ENCODE results near the gene EN2.

DNA sequence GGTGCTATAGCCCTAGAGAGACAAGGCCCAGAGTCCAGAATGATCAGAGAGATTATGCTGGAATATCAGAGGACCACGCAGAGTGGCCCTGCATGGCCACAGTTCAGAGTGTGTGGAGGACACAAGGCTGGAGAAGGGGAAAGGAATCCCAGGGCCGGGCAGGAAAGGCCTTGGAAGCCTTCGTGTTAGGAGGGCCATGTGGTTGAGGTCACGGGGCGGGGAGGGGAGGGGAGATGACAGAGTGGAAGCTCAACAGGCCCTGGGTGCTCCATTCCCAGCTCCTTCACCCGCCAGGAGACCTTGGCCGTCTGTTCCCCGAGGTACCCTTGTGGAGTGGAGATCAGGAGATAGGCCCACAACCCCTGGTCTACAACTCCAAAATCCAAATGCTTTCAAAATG, 13.2 kb upstream of the EN2 start:
- TF ChIP-seq, protein P1, sequence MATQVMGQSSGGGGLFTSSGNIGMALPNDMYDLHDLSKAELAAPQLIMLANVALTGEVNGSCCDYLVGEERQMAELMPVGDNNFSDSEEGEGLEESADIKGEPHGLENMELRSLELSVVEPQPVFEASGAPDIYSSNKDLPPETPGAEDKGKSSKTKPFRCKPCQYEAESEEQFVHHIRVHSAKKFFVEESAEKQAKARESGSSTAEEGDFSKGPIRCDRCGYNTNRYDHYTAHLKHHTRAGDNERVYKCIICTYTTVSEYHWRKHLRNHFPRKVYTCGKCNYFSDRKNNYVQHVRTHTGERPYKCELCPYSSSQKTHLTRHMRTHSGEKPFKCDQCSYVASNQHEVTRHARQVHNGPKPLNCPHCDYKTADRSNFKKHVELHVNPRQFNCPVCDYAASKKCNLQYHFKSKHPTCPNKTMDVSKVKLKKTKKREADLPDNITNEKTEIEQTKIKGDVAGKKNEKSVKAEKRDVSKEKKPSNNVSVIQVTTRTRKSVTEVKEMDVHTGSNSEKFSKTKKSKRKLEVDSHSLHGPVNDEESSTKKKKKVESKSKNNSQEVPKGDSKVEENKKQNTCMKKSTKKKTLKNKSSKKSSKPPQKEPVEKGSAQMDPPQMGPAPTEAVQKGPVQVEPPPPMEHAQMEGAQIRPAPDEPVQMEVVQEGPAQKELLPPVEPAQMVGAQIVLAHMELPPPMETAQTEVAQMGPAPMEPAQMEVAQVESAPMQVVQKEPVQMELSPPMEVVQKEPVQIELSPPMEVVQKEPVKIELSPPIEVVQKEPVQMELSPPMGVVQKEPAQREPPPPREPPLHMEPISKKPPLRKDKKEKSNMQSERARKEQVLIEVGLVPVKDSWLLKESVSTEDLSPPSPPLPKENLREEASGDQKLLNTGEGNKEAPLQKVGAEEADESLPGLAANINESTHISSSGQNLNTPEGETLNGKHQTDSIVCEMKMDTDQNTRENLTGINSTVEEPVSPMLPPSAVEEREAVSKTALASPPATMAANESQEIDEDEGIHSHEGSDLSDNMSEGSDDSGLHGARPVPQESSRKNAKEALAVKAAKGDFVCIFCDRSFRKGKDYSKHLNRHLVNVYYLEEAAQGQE (IDR thresholded peaks at IDR 0.05), result no peak
- TF ChIP-seq, protein P2, sequence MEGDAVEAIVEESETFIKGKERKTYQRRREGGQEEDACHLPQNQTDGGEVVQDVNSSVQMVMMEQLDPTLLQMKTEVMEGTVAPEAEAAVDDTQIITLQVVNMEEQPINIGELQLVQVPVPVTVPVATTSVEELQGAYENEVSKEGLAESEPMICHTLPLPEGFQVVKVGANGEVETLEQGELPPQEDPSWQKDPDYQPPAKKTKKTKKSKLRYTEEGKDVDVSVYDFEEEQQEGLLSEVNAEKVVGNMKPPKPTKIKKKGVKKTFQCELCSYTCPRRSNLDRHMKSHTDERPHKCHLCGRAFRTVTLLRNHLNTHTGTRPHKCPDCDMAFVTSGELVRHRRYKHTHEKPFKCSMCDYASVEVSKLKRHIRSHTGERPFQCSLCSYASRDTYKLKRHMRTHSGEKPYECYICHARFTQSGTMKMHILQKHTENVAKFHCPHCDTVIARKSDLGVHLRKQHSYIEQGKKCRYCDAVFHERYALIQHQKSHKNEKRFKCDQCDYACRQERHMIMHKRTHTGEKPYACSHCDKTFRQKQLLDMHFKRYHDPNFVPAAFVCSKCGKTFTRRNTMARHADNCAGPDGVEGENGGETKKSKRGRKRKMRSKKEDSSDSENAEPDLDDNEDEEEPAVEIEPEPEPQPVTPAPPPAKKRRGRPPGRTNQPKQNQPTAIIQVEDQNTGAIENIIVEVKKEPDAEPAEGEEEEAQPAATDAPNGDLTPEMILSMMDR (IDR thresholded peaks at IDR 0.05), result no peak
- TF ChIP-seq POLR2A (IDR thresholded peaks at IDR 0.05; ENCODE audit: low read length) (no peak), MYC (IDR thresholded peaks at IDR 0.05; ENCODE audit: borderline replicate concordance, low read length) (no peak), ESRRA (IDR thresholded peaks at IDR 0.05; ENCODE audit: borderline replicate concordance, low read length) (no peak), HDAC2 (IDR thresholded peaks at IDR 0.05) (no peak), ZFP36 (IDR thresholded peaks at IDR 0.05; ENCODE audit: borderline replicate concordance, partially characterized antibody) (no peak), RAD21 (conservative IDR thresholded peaks at IDR 0.05 in 1 of 2, IDR thresholded peaks at IDR 0.05 in 1 of 2) (no peak), JUN (IDR thresholded peaks at IDR 0.05) (no peak), CHD2 (IDR thresholded peaks at IDR 0.05; ENCODE audit: low read length, partially characterized antibody) (no peak)
- TF ChIP-seq, protein P3, sequence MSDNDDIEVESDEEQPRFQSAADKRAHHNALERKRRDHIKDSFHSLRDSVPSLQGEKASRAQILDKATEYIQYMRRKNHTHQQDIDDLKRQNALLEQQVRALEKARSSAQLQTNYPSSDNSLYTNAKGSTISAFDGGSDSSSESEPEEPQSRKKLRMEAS (IDR thresholded peaks at IDR 0.05), result no peak
